GM18508 (cell line): Measurements from ENCODE around the gene CD300C.
"Not testable (repeated sequence)": the region's sequence is repeated elsewhere in the genome, so short reads cannot be mapped to it uniquely, and the experiment has no call there.

Source experiments
- ATAC-seq: cut with Tn5 transposase; IDR thresholded peaks from one replicate; pipeline ENCODE4 v1.9.1; 2021; ENCODE audit warnings: moderate number of reproducible peaks; ENCODE audit not compliant: insufficient read depth, unreplicated experiment

The CD300C gene

DNA sequence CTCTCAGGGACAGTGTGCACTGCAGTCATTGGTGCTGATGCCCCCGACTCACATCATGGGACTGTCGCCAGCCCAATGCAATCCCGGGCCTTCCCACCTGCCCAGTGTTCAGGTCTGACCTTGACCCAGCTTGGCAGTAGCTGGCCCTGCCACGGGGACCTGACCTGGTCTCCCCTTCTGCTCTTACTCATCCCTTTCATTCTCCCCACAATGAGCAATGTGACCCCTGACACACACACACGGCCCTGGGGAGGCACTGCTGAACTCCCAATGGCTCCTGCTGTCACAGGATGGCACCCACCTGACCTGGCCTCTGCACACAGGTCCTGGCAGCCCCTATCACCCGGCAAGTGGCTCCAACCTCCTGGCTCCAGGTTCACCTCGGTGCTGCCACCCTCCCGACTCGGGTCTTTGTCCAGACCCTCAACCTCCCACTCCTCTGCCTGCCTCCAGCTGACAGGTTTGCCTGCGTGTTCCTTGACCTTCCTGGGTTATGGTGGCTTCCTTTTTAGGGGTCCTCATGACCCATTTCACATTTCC is 6.6 kb downstream of the CD300C start:
- no peak for ATAC-seq

DNA sequence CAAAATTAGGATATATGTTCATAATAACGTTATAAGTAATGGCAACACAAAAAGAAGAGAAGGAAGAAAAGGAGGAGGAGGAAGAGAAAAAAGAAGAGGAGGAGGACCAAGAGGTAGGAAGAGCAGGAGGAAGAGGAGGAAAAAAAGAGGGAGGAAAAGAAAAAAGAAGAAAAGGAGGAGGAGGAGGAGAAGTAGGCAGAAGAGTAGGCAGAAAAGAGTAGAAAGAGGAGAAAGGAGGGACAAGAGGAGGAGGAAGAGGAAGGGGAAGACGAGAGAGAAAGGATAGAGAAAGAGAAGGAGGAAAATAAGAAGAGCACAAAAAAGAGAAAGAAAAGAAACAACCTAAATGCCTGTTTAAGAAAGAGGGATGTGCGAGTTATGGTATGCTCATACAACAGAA is 9.0 kb downstream of the CD300C start:
- no peak for ATAC-seq

DNA sequence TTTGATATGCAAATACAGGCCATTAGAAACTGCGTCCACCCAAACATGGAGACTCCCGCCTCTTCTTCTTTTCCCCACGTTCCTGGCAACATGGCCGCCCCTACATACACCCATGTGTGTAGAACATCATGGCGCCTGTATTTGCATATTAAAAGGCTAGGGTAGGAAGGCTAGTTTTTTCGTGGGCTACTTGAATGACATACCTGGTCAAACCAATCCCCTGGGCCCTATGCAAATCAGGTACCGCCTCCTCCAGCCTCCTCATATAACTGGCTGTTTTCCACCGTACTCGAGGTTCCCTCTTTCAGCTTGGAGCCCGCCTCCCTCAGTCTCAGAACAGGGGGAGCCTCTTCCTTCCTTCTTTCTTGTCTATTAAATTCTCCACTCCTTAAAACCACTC is 13.8 kb downstream of the CD300C start:
- no peak for ATAC-seq

DNA sequence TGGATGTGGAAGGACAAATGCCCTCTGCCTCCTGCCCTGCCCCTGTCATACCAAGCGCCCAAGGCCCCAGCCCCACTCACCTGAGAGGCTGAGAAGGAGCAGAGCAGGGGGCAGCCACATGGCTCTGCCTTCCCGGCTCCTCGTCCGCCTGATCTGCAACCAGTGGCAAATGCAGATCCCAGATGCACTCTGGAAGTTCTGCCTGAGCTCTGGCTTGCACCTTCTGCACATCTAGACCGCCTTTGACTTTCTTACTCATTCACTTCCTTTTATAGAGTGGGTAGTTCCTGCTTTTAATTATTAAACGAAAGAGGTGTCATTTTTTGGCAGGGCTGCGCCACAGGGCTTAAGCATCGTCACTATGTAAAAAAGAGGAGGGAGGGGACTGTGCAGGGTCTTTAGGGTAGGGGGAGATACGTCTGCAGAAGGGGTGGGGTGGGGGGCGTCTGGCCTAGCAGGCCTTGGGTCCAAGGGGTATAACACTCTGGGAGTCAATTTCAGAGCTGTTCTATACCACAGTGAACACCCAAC is 14.6 kb downstream of the CD300C start, which contains the start of gene CD300LB:
TSS of gene CD300LB (minus strand) at position 245 of the 531 bp plus-strand sequence. CDS start at position 120, 125 bp downstream.
- no peak for ATAC-seq

DNA sequence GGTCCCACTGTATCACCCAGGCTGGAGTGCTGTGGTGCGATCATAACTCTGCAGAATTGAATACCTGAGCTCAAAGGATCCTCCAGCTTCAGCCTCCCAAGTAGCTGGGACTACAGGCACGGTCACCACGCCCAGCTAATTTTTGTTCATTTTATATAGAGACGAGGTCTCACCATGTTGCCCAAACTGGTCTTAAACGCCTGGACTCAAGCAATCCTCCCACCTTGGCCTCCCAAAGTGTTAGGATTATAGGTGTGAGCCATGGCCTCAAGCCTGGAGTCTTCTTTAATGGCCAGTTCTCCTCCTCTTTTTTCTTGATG is 15.1 kb downstream of the CD300C start:
- no peak for ATAC-seq

DNA sequence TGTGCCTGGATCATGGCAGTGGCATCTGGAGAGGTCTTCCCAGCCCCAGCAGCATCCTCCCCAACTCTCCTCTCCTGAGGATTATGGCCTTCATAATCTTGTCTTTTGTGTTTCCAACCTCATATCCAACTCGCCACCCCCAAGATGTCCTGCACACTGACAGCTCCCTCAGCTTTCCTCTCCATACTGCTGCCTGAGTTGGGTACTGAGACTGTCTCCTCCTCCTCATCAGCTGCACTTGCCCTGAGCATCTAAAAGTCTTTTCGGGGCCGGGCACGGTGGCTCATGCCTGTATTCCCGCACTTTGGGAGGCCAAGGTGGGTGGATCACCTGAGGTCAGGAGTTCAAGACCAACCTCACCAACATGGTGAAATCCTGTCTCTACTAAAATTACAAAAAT is 16.7 kb downstream of the CD300C start:
- no peak for ATAC-seq

DNA sequence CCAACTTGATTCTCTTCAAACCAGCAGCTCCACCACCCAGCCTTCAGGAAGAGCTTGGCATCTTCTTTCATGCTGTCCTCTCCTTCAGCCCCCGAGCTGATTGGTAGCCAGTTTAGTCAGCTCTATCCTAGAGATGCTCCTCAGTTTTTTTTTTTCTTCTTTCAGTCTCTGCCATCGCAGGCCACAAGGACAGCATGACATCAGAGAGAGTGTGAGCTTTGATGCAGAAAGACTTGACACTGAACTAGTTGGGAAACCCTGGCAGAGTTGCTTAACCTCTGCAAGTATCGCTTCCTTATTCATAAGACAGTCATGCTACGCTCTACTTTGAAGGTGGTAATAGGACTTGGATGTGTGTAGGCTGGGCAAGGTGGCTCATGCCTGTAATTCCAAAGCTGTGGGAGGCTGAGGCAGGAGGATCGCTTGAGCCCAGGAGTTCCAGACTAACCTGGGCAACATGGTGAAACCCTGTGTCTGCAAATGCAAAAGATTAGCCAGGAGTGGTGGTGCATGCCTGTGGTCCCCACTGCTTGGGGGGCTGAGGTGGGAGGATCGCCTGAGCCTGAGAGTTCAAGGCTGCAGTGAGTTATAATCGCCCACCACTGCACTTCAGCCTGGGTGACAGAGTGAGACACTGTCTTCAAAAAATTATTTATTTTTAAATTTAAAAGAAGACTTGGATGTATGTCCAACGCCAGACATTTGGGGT is 17.3 kb downstream of the CD300C start:
- ATAC-seq = peak; percentile 75

DNA sequence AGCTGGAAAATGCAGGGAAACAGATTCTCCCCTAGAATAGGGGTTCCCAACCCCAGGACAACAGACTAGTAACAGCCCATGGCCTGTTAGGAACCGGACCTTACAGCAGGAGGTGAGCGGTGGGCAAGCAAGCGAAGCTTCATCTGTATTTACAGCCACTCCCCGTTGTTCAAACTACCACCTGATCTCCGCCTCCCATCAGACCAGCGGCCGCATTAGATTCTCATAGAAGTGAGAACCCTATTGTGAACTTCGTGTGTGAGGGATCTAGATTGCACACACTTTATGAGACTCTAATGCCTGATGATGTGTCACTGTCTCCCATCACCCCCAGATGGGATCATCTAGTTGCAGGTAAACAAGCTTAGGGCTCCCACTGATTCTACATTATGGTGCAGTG is 18.2 kb downstream of the CD300C start:
- no peak for ATAC-seq

DNA sequence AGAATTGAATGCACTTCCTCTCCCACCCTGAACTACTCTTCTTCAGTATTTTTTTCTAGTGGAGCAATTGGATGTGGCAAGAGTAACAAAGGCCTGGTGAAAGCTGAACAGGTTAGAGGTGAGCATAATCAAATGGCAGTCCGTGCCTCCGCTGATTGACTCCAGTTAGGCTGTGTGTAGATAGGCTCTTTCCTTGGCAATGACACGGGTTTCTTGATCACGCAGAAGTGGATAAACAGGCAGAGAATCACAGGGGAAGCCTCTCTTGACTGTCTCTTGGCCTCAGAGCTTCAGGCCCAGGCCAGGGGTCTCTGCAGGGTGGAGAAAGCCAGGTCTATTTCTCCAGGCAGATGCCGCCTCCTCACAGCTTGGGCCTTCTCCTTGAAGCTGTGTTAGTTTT is 18.8 kb downstream of the CD300C start:
- no peak for ATAC-seq

DNA sequence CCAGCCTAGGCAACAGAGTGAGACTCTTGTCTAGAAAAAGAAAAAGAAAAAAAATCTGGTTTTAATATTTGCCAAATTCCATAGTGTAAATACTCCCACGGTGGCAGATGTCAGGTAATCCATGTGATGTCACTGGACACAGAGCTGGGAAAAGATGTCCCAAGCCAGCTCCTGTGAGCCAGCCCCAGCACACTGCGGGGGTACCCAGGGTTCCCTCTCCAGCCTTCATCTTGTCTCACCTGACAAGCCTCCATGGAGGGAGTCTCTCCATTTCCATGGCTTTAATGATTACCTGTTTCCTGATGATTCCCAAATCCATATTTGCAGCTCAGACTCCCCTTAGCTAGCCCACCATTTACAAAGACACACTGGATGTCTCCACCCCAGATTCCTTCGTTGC is 19.2 kb downstream of the CD300C start:
- no peak for ATAC-seq

DNA sequence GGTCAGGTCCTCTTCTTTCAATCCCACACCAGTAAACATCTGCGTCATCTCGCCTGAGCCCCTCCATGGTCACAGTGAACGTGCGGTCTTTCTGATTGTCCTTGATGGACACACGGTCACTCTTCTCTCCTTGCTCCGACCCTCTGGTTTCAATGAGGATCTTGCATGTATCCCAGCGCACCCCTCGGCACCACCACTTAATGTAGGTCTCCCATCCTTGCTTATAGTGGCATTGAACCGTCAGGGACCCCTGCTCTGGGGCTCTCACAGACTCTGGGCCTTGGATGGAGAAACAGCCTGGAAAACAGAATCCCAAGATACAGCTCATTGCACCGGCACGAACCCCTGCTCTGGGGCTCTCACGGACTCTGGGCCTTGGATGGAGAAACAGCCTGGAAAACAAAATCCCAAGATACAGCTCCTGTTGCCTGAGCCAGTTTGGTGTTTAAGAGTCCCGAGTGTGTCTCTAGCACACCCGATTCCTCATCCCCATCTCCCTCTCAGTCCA is 20.1 kb downstream of the CD300C start:
- no peak for ATAC-seq

DNA sequence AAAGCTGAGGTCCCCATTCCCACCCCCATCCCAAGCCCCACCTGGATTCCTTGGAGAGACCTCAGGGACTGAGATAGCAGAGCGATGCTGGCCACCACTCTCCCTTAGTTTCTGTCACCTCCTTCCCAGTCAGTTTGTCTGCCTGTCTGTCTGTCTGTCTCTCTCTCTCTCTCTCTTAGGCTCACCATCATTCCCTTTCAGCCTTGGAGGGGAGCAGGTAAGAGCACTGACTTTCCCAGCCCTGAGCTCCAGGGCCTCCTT is 20.5 kb downstream of the CD300C start:
- no peak for ATAC-seq

DNA sequence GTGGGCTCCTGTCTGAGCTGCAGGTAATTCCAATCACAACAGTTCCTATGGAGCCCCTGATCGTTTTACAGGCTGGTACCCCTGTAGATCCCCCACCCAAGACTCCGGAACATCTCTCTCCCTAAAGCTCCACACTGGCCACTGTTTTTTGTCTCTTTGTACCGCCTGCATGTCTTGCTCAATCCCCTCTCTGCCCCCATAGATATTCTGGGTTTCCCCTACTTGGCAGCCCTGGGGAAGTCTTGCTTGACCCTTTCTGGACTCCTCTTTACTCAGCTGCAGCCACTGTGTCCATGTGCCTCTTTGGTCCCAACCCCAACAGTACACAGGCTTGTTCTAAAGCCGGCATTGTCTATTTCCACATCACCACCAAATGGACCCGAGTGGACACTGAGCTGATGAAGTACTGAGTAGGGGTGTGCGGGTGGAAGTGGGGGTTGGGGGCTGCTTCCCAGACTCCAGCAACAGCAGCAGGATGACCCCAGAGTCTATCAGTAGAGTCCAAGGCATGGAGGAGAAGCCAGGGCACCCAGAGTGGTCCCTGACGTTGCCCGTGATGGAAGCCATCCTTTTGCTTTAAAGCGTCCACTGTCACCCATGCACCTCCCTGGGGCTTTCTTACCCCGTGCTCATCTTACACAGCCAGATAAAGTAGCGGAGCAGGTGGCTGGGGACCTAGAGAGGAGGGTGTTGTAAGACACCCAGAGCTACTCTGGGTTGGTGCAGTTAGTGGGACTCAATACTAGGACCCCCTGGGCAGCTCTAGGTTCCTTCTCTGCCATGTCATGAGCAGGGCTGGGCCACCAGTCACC is 21.1 kb downstream of the CD300C start:
- no peak for ATAC-seq

DNA sequence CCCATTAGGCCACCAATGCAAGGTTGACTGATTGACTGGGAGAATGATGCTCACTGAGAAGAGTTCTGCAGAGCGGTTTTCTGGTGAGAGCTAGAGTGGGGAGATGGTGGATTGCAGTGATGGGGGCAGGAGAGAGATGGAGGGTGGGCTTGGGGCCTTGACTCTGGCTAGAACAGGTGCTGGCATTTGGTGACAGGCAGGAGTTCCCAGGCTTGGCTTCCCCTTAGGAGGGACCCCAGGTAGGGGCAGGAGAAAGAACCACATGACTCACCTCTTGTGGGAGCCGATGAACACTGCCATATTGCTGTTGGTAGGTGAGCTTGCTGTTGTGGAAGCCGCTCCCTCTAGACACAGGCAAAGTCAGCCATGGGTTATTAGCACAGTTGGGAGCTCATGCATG is 22.6 kb downstream of the CD300C start:
- ATAC-seq = no peak

DNA sequence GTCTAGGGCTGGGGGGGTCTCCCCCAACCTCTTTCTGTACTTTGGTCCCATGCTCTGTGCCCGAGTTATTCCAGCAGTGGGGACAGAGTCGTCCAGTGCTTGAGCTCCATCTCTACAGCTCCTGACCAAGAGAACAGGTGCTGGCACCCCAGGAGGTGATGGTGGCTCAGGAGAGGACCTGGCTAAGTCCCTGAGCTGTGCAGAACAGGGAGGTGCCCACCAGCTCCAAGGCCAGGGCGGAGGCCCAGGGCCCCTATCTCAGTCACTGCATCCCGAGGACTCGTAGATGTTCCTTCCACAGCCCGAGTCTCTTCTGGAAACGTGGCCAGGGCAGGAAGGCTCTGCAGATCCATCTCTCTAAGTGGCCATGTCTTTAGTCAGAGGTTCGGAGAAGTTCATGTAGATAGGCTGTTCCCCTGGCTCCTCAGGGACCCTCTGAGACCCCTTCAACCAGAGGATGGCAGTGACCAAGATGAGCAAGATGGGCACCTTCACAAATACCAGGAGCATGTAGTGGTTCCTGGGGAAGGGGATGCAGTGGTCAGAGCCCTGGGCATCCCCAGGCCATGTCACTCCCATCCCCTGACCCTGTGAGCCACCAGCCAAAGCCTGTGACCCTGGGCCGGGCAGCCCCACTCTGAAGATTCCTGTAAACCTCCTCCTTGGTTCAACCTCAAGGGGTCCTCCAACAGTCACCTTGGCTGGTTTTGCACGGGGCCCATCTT is 23.4 kb downstream of the CD300C start:
- ATAC-seq = no peak

DNA sequence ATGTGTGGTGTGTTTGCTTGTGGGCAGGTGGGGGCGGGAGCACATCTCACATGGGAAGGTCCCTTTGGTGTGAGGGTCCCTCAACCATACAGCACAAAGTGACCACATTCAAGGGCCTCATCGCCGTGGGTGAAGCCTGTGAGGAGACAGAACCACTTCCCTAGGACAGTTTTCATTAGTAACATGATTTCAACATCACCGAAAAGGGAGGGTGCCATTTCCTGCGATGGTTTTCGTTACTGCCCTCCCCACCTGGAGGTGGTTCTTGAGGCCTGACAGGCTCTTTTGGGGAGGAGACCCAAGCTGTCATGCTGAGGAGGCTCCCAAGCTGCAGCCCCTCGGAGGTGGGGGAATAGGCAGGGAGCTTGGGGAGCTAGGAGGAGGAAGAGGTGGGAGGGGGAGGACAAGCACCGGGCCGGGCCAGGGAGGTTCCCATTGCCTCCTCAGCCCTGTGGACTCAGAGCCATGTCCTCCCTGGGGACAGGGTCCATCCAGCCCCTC is 24.2 kb downstream of the CD300C start:
- no peak for ATAC-seq

DNA sequence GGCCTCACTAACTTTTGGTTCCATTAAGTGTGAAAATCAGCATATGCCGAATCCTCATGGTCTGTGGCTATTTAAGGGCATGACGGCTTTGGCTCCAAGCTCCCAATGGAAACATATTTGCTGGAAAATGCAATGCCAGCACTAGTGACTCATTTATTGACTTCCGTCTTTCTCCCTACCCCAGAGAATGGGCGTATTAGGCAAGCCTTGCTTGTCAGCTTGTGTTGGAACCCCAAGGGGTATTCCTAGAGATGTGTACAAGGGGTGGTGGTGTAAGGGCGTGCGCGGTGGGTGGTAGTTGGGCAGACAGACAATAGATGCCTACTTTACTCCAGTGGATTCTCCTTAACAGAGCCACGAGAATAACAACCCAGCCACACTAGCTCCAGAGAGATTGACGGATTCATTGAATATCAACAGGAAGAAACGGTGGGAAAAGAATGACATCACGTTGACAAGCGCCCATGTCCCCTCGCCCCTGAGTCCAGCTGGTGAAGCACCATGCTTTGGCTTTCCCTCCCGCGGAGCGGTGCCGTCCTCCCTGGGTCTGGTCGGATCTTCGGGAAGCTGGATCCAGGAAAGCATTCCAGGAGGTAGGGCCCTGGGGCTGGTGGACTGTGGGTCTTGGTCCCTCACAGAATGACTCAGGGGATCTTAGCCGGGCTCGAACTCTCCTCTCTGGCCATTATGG is 25.0 kb downstream of the CD300C start:
- no peak for ATAC-seq

DNA sequence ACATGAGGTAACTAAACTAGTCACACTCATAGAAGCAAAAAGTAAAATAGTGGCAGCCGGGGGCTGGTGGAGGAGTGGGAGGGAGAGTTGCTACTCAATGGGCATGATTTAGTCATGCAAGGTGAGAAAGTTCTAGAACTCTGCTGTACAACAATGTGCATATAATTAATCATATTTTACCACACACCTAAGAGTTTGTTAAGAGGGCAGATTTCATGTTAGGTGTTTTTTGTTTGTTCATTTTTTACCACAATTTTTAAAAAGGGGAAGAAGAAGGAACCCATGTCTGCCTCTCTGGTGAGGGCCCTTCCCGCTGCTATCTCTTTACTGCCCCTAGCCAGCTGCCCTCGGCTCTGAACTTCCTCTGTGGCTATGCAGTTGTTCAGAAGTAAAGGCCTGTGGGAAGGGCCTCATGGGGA is 25.9 kb downstream of the CD300C start:
- no peak for ATAC-seq

DNA sequence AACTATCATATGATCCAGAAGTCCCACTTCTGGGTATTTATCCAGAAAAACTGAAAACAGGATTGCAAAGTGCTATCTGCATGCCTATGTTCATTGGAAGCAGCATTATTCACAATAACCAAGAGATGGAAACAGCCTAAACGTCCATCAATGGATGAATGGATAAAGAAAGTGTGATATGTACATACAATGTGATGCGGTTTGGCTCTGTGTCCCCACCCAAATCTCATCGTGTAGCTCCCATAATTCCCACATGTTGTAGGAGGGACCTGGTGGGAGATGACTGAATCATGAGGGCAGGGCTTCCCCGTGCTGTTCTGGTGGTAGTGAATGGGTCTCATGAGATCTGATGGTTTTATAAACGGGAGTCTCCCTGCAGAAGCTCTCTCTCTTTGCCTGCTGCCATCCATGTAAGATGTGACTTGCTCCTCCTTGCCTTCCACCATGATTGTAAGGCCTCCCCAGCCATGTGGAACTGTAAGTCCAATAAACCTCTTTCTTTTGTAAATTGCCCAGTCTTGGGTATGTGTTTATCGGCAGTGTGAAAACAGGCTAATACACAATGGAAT is 27.4 kb downstream of the CD300C start:
- not testable (repeated sequence) for ATAC-seq
